Neural progenitor cell (in vitro differentiated cells): ENCODE measurements around the gene RIMKLB. TPM values are rescaled to one million over a fixed set of nuclear protein-coding genes. Genes with fewer than 3 reads are reported as not detected.
A peak's percentile ranks its signal among the peaks of the same experiment; 100 is the strongest.

Experiments
- DNase-seq: peaks from one replicate; pipeline ENCODE4 v3.0.0-alpha.2; 2016; ENCODE audit warnings: low spot score
- H2AFZ ChIP-seq: fragments of 200-600 bp; sonication (generic); replicated peaks from 2 replicates; pipeline ENCODE4 v1.6.1; 2016; ENCODE audit warnings: antibody characterized with exemption
- H3F3A ChIP-seq: fragments of 200-600 bp; sonication (generic); 2 replicates; pipeline ENCODE4 v1.6.1; 2016; ENCODE audit warnings: antibody characterized with exemption, low read depth
- H3K27ac ChIP-seq: fragments of 200-600 bp; sonication (generic); 2 replicates; pipeline ENCODE4 v1.5.1; 2016; ENCODE audit warnings: mild to moderate bottlenecking
- H3K27me3 ChIP-seq: fragments of 200-600 bp; sonication (generic); 2 replicates; pipeline ENCODE4 v1.6.1; 2016; ENCODE audit warnings: mild to moderate bottlenecking, moderate library complexity
- H3K36me3 ChIP-seq: fragments of 200-600 bp; sonication (generic); 2 replicates; pipeline ENCODE4 v1.5.1; 2016
- H3K4me1 ChIP-seq: fragments of 200-600 bp; sonication (generic); 2 replicates; pipeline ENCODE4 v1.6.1; 2016; ENCODE audit warnings: mixed run types
- H3K4me2 ChIP-seq: fragments of 200-600 bp; sonication (generic); 2 replicates; pipeline ENCODE4 v1.6.1; 2016
- H3K4me3 ChIP-seq: fragments of 200-600 bp; sonication (generic); 2 replicates; pipeline ENCODE4 v1.5.1; 2016
- H3K79me2 ChIP-seq: fragments of 200-600 bp; sonication (generic); 2 replicates; pipeline ENCODE4 v1.6.1; 2016; ENCODE audit warnings: low read depth
- H3K9ac ChIP-seq: fragments of 200-600 bp; sonication (generic); 2 replicates; pipeline ENCODE4 v1.6.1; 2016
- H3K9me3 ChIP-seq: fragments of 200-600 bp; sonication (generic); 2 replicates; pipeline ENCODE4 v1.5.1; 2016; ENCODE audit warnings: low read depth
- H4K20me1 ChIP-seq: fragments of 200-600 bp; sonication (generic); 2 replicates; pipeline ENCODE4 v1.6.1; 2016; ENCODE audit warnings: low read depth
- H3K27ac Mint-ChIP-seq: 3 replicates; pipeline ENCODE4 v1.8.0; 2021; ENCODE audit warnings: mixed read lengths
- H3K27me3 Mint-ChIP-seq: 2 replicates; pipeline ENCODE4 v1.8.0; 2022; ENCODE audit warnings: low read depth, mild to moderate bottlenecking, inconsistent platforms, moderate library complexity, mixed read lengths; ENCODE audit not compliant: insufficient read depth
- H3K36me3 Mint-ChIP-seq: 3 replicates; pipeline ENCODE4 v1.8.0; 2021; ENCODE audit warnings: mixed read lengths
- H3K4me1 Mint-ChIP-seq: 3 replicates; pipeline ENCODE4 v1.8.0; 2021; ENCODE audit warnings: mixed read lengths
- H3K4me3 Mint-ChIP-seq: 3 replicates; pipeline ENCODE4 v1.8.0; 2021; ENCODE audit warnings: mild to moderate bottlenecking, moderate library complexity, mixed read lengths
- H3K9me3 Mint-ChIP-seq: 3 replicates; pipeline ENCODE4 v1.8.0; 2020; ENCODE audit warnings: mixed read lengths
- CTCF ChIP-seq: fragments of 200-600 bp; sonication (generic); IDR thresholded peaks from 2 replicates; pipeline ENCODE4 v1.5.1; 2017; ENCODE audit warnings: antibody characterized with exemption, mild to moderate bottlenecking
- EZH2 ChIP-seq: fragments of 200-600 bp; sonication (generic); IDR thresholded peaks from 2 replicates; pipeline ENCODE4 v1.6.1; 2017; ENCODE audit warnings: antibody characterized with exemption, mild to moderate bottlenecking, moderate library complexity
- EZH2phosphoT487 ChIP-seq: fragments of 200-600 bp; sonication (generic); IDR thresholded peaks from 2 replicates; pipeline ENCODE4 v1.6.1; 2017; ENCODE audit warnings: antibody characterized with exemption
- total RNA-seq: library from RNA; depleted of rRNA; stranded (reverse); fragments of >200 nt; gene quantifications from 2 replicates; pipeline ENCODE4 v1.2.3, GENCODE V29; 2015; ENCODE audit warnings: low replicate concordance

RIMKLB gene
- total RNA-seq, 1 donor from 2014 or later, result 131 TPM

DNA sequence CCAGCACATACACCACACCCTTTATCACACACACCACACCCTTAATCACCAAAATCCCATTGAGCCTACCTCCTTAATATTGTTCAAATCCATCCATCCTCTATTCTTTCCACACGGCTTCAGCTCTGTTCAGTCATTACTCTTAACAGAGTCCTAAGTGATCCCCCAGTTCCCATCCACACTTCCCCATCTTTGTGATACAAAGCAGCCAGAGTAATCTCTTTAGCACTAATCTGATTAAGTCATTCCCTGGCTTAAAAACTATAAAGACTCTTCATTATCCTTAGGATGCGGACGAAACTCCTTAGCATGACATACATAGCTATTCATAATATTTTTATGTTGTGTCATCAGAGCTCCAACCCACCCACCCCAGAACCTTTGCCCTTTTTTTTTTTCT, 20.4 kb upstream of the RIMKLB start:
- H3K27me3 ChIP-seq, result no peaks in the 10 kb centered on the region
- H3K4me2 ChIP-seq, result no peak overlapping the region
- DNase-seq, result peak; percentile 60
- H3K4me3 Mint-ChIP-seq, result no peak overlapping the region
- no peak overlapping the region for H3K9ac ChIP-seq
- peaks cover 15% of the 10 kb centered on the region for H3K4me1 ChIP-seq
- H3K4me1 Mint-ChIP-seq, result peaks cover 4% of the 10 kb centered on the region
- H3K9me3 Mint-ChIP-seq, result no peaks in the 10 kb centered on the region
- no peak for TF ChIP-seq CTCF
- peak; percentile 86 for TF ChIP-seq EZH2phosphoT487
- TF ChIP-seq EZH2, result no peak
- H3K9me3 ChIP-seq, result no peaks in the 10 kb centered on the region
- no peak overlapping the region for H3K27ac ChIP-seq
- H4K20me1 ChIP-seq, result no peaks in the 10 kb centered on the region
- H3K36me3 ChIP-seq, result peaks cover 2% of the 10 kb centered on the region
- peaks cover 4% of the 10 kb centered on the region for H3F3A ChIP-seq
- no peaks in the 10 kb centered on the region for H3K79me2 ChIP-seq
- no peaks in the 10 kb centered on the region for H3K36me3 Mint-ChIP-seq
- H3K27me3 Mint-ChIP-seq, result no peaks in the 10 kb centered on the region
- peak overlapping the region; percentile 18 for H3K27ac Mint-ChIP-seq
- H3K4me3 ChIP-seq, result no peak overlapping the region
- no peak overlapping the region for H2AFZ ChIP-seq

DNA sequence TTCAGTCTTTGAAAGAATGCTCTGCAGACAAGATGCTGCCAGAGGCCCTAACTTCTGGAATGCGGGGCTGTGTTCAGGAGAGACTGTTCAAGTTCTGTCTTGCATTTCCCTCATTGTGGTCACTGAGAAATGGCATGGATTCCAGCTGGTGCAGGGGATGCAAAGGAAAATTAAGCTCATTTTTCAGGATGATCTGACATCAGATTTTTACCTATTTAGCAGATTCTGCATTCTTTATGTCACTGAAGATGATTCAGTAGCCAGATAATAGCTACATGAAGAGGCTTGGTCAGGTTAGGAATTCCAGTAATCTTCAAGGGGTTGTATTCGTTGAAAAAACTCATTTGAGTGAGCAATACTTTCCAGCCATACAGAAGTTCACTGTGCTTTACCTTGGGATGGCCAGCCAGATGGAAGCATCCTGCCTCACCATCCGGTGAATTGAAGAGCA, 19.1 kb upstream of the RIMKLB start:
- Histone ChIP-seq H3K4me3 (no peak overlapping the region), H3K79me2 (no peaks in the 10 kb centered on the region), H3F3A (peaks cover 4% of the 10 kb centered on the region), H3K9me3 (no peaks in the 10 kb centered on the region), H2AFZ (no peak overlapping the region), H3K27ac (no peak overlapping the region), H3K9ac (no peak overlapping the region), H3K36me3 (peaks cover 2% of the 10 kb centered on the region), H3K27me3 (no peaks in the 10 kb centered on the region), H4K20me1 (no peaks in the 10 kb centered on the region), H3K4me1 (peaks cover 15% of the 10 kb centered on the region), H3K4me2 (no peak overlapping the region)
- Mint-ChIP-seq H3K4me1 (peaks cover 4% of the 10 kb centered on the region), H3K9me3 (no peaks in the 10 kb centered on the region), H3K27ac (no peak overlapping the region), H3K36me3 (no peaks in the 10 kb centered on the region), H3K27me3 (no peaks in the 10 kb centered on the region), H3K4me3 (no peak overlapping the region)
- TF ChIP-seq EZH2 (no peak), CTCF (no peak), EZH2phosphoT487 (no peak)
- no peak for DNase-seq

DNA sequence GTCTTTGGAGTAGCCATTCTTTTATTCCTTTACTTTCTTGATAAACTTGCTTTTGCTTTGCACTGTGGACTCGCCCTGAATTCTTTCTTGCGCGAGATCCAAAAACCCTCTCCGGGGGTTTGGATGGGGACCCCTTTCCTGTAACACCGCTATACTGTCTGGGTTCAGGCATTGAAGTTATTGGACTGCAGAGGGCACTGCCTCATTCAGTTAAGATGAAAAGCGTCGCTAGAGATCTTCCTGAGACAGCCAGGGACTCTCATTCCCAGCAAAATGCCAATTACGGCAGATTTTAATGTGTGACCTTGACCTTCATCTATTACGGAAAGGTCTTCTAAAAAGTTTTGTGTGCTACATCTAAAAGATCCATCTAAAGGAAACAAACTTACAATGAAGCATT, 17.3 kb upstream of the RIMKLB start:
- Histone ChIP-seq H3K9ac (no peak overlapping the region), H2AFZ (no peak overlapping the region), H3K4me3 (no peak overlapping the region), H3K27me3 (no peaks in the 10 kb centered on the region), H3K36me3 (no peaks in the 10 kb centered on the region), H3K4me2 (no peak overlapping the region), H3K9me3 (no peaks in the 10 kb centered on the region), H3K27ac (no peak overlapping the region), H3K79me2 (no peaks in the 10 kb centered on the region), H3F3A (peaks cover under 1% of the 10 kb centered on the region), H4K20me1 (no peaks in the 10 kb centered on the region), H3K4me1 (peaks cover 9% of the 10 kb centered on the region)
- DNase-seq, result no peak
- Mint-ChIP-seq H3K27me3 (no peaks in the 10 kb centered on the region), H3K4me3 (no peak overlapping the region), H3K4me1 (peaks cover 4% of the 10 kb centered on the region), H3K9me3 (peaks cover 4% of the 10 kb centered on the region), H3K36me3 (no peaks in the 10 kb centered on the region), H3K27ac (no peak overlapping the region)
- TF ChIP-seq CTCF (peak; percentile 23), EZH2 (no peak), EZH2phosphoT487 (no peak)
